Measurements from ENCODE around the gene CNTN1. TPM values are rescaled to one million over a fixed set of nuclear protein-coding genes. Genes with fewer than 3 reads are reported as not detected.

The CNTN1 gene
- total and polyA plus RNA-seq, 11 donors = 0.01 to 0.66 (median 0.20) TPM; not detected in 2

- Histone ChIP-seq H3K4me1 (no peaks in the 10 kb centered on the region), H3K27me3 (no peaks in the 10 kb centered on the region), H3K9me3 (no peaks in the 10 kb centered on the region), H3K4me3 (no peak overlapping the region), H3K27ac (no peak overlapping the region), H3K36me3 (no peaks in the 10 kb centered on the region)
- no peak for ATAC-seq
- intact Hi-C loops (cut with DNase I) = no loop called here
- TF ChIP-seq CTCF (IDR thresholded peaks at IDR 0.05) (no peak), POLR2A (IDR thresholded peaks at IDR 0.05) (no peak)
- DNase-seq = no peak
Observed at GRCh38 chr12:41101806-41102205, 409.6 kb downstream of the CNTN1 start.

GRCh38 chr12:41103614-41104013, 411.4 kb downstream of the CNTN1 start:
- DNase-seq = no peak
- no peak overlapping the region for H3K4me3 ChIP-seq
- H3K36me3 ChIP-seq = no peaks in the 10 kb centered on the region
- H3K4me1 ChIP-seq = no peaks in the 10 kb centered on the region
- no peak for ATAC-seq
- WGBS, 4 donors = 58 to 79% (median 77%) methylated on average over 4 of the region's 4 CpGs
- TF ChIP-seq CTCF (IDR thresholded peaks at IDR 0.05) (no peak), POLR2A (IDR thresholded peaks at IDR 0.05) (no peak)
- H3K27me3 ChIP-seq = no peaks in the 10 kb centered on the region
- intact Hi-C loops (cut with DNase I) = no loop called here
- H3K27ac ChIP-seq = no peak overlapping the region
- H3K9me3 ChIP-seq = no peaks in the 10 kb centered on the region

- intact Hi-C loops (cut with DNase I) = no loop called here
Observed at GRCh38 chr12:41106315-41106714, 414.1 kb downstream of the CNTN1 start.

GRCh38 chr12:41108032-41108431, 415.8 kb downstream of the CNTN1 start:
- Histone ChIP-seq H3K36me3 (no peaks in the 10 kb centered on the region), H3K4me1 (no peaks in the 10 kb centered on the region), H3K27ac (no peak overlapping the region), H3K9me3 (no peaks in the 10 kb centered on the region), H3K27me3 (no peaks in the 10 kb centered on the region), H3K4me3 (no peak overlapping the region)
- no peak for ATAC-seq
- 38 to 50% (median 44%) methylated on average over 4 of the region's 4 CpGs for WGBS, 4 donors
- no peak for DNase-seq
- TF ChIP-seq POLR2A (IDR thresholded peaks at IDR 0.05) = no peak
- TF ChIP-seq CTCF (IDR thresholded peaks at IDR 0.05) = no peak
- intact Hi-C loops (cut with DNase I) = no loop called here

More at GRCh38 chr12:41106315-41106714, 414.1 kb downstream of the CNTN1 start:
- DNase-seq (no peak), ATAC-seq (no peak)
- TF ChIP-seq CTCF (IDR thresholded peaks at IDR 0.05) (no peak), POLR2A (IDR thresholded peaks at IDR 0.05) (no peak)
- Histone ChIP-seq H3K27me3 (no peaks in the 10 kb centered on the region), H3K9me3 (no peaks in the 10 kb centered on the region), H3K4me1 (no peaks in the 10 kb centered on the region), H3K4me3 (no peak overlapping the region), H3K36me3 (no peaks in the 10 kb centered on the region), H3K27ac (no peak overlapping the region)
- 78 to 83% (median 80%) methylated on average over 3 of the region's 3 CpGs for WGBS, 4 donors
